Measurements from ENCODE around the gene RNF123.
A peak's percentile ranks its signal among the peaks of the same experiment; 100 is the strongest.

Gene RNF123

GRCh38 chr3:49659756-49660155 lies 29.6 kb upstream of the RNF123 start:
- DNase-seq: no peak

DNA sequence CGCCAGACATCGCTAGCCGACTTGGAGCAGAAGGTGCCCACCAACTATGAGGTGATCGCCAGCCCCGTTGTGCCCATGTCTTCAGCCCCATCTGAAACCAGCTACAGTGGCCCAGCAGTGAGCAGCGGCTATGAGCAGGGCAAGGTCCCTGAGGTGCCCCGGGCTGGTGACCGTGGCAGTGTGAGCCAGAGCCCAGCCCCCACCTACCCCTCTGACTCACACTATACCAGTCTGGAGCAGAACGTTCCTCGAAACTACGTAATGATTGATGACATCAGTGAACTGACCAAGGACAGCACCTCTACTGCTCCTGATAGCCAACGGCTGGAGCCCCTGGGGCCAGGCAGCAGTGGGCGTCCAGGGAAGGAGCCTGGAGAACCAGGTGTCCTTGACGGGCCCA lies 28.1 kb upstream of the RNF123 start:
- no peak for DNase-seq

DNA sequence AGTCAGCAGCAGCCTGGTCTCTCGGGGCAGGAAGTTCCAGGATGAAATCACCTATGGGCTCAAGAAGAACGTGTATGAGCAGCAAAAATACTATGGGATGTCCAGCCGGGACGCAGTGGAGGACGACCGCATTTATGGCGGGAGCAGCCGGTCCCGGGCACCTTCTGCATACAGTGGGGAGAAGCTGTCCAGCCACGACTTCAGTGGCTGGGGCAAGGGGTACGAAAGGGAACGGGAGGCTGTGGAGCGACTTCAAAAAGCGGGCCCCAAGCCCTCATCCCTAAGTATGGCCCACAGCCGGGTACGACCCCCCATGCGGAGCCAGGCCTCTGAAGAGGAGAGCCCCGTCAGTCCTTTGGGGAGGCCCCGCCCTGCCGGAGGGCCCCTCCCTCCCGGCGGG lies 27.3 kb upstream of the RNF123 start:
- no peak for DNase-seq

GRCh38 chr3:49662720-49663413 lies 26.5 kb upstream of the RNF123 start:
- no peak for DNase-seq

- DNase-seq: no peak
Measured at GRCh38 chr3:49663831-49664230, 25.5 kb upstream of the RNF123 start.

DNA sequence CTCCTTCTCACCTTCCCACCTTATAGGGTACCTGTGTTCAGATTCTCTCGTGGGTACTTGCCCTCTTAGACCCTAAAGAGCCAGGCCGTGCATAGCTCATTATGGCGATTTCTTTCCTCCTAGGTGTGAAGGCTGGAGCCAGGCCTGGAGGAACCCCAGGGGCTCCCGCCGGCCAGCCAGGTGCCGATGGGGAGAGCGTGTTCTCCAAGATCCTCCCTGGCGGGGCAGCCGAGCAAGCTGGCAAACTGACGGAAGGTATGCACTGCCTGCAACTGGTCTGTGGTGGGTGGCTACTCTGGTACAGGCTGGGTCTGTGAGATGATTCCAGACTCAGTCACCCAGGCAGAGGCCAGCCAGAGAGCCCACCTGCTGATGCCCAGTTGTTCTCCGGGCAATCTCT lies 25.1 kb upstream of the RNF123 start:
- no peak for DNase-seq

DNA sequence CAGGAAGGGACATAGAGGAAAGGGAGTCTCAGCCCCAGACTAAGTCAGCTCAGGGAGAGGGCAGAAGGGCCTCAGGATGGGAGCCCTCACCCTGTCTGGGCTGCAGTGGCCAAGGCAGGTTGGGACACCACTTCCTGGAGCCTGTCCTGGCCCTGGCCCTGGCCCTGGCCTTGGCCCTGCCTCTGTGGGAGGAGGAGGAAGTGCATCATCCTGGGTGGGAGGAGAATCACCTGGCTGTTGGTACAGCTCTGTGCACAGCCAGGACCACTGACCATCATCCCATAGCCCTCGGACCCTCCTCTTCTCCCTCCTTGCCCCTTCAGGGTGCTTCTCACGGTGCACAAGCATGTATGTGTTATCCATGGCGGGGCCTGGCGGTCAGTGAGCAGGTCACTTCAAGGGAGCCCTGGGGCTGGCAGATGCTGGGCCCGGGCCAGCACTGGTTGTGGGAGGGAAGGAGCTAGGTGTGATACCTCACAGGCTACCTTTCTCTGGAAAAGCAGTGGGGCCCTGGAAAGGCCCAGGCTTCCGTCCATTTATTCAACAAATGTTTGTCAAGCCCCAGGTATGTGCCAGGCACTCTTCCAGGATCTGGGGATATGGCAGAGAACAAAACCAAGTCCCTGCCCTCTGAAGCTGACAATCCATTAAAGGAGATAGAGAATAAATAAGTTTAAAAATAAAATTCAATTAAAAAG lies 23.4 kb upstream of the RNF123 start:
- DNase-seq: no peak

DNA sequence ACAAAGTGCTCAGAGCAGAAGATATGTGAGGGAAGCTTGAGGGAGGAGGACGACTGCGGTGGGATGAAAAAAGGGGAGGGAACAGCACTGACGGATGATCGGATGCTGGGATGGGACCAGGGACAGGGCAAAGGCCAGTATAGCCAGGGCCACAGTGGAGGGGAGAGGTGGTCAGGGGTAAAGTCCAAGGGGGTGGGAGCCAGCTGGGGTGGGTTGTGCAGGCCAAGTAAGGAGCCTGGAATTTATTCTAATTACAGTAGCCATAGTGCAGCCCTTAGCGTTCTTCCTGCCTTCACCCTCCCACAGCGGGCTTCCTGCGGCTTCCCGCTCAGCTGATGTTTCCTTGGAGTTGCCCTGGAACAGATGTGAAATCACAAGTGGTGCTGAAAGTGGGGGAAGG lies 22.8 kb upstream of the RNF123 start:
- no peak for DNase-seq

DNA sequence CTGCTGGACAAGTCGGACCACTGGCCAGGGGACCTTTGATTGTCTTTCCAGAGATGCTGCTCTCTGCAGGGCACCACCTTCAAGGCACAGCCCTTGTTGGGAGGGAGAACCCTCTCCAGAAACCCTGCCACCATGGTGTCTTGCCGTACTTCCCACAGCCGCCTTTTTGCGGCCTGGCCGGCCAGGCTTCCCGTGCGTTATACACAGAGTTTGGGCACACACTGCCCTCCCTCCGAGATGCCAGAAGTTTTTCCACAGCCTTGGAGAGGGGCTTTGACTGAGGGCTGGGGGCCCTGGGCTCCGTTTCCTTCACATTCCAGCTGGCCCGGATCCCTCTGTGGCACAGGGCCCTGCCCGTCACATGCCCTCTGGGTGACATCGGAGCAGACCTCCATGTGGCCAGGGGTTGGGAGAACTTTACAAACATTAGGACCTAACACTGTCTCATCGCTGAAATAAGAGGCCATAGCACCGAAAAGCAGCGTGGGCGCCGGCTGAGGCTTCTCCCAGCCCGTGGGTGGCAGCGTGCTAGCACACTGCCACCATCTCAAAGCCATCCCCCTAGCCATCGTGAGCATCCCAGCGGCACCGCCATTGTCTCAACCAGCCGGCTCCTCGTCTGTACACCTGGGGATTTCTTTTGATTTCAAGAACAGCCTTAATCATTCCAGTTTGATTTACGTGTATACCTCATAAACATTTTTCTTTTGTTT lies 21.5 kb upstream of the RNF123 start:
- DNase-seq: no peak

GRCh38 chr3:49668414-49668797 lies 21.0 kb upstream of the RNF123 start:
- DNase-seq: no peak

- no peak for DNase-seq
Measured at GRCh38 chr3:49668861-49669260, 20.5 kb upstream of the RNF123 start.

GRCh38 chr3:49669352-49669751 lies 20.0 kb upstream of the RNF123 start:
- DNase-seq: no peak

GRCh38 chr3:49670940-49671290 lies 18.4 kb upstream of the RNF123 start:
- no peak for DNase-seq

DNA sequence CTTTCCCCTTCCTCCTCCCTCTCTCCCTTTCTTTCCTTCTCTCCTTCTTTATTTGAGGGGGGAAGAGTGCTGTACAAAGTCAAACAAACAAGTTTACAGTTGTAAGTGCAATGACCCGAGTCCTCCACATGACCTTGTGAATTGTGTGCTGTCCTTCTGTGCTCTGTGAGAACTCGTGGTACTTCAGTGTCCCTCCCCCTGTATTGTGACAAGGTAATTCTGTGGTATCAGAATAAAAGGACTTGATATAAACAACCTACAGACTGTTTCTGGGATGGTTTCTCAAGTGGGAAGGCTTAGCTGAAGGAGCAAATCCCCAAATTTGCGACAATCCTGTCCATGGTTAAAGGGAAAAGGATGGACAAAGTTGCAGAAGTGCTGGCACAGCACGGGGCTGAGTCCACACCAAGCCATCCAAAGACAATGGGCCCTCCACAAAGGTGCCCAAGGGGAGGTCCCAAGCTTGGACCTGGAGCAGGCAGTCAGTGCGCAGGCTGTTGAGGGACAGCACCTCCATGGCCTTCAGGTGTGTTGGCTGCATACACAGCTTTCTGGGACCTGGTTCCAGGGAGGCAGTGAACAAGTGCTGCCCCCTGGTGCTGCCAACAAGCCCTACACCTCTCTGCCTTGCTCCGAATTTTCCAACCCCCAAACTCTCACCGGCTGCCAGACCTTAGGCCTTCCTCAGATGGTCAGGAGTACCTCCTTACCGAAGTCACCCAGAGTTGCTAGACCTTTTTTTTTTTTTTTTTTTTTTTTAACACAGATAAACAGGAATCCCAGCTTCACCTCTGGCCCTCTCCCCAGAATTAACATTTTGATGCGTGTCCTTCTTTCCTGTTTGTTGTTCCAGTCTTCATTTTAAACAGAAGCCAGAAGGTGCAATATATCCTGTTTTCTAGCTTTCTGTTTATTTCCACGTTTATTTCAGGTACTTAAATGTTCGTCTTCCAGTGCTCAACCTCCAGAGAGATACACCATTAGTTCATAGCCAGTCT lies 17.8 kb upstream of the RNF123 start:
- DNase-seq: peak; percentile 37

GRCh38 chr3:49673121-49673714 lies 16.1 kb upstream of the RNF123 start:
- DNase-seq: peak; percentile 61

- DNase-seq: peak; percentile 99
Measured at GRCh38 chr3:49673715-49674496, 15.5 kb upstream of the RNF123 start, which contains the start of gene APEH. Gene APEH (plus strand): TSS chr3:49674351. CDS start chr3:49674402, 51 bp downstream.

DNA sequence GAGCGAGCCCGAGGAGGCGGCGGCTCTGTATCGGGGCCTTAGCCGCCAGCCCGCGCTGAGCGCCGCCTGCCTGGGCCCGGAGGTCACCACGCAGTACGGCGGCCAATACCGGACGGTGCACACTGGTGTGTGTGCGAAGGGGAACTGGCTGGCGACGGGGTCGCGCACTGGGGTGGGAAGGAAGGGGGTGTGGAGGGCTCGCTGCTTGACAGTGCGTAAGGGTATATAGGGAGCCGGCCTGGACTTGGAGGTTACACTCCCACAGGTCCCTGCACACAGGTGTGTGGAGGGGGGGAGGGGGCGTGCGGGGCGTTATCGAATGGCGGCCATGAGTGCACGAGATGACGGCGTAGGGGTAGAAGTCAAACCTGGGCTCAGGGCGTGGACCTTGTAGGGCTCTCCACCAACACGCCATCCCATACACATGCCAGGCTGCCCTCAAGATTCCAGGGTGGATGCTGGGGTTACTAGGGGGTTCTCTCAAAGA lies 14.8 kb upstream of the RNF123 start:
- DNase-seq: no peak

DNA sequence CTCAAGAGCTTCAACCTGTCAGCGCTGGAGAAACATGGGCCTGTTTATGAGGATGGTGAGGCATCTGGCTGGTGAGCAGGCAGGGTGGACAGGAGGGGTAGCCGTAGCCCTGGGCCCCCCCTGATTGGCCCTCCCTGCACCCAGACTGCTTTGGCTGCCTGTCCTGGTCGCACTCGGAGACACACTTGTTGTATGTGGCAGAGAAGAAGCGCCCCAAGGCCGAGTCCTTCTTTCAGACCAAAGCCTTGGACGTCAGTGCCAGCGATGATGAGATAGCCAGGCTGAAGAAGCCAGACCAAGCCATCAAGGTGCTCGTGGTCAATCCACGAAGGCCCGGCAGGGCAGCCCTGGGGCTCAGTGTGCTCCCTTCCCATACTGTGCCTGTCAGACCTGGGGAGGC lies 13.4 kb upstream of the RNF123 start:
- DNase-seq: no peak

DNA sequence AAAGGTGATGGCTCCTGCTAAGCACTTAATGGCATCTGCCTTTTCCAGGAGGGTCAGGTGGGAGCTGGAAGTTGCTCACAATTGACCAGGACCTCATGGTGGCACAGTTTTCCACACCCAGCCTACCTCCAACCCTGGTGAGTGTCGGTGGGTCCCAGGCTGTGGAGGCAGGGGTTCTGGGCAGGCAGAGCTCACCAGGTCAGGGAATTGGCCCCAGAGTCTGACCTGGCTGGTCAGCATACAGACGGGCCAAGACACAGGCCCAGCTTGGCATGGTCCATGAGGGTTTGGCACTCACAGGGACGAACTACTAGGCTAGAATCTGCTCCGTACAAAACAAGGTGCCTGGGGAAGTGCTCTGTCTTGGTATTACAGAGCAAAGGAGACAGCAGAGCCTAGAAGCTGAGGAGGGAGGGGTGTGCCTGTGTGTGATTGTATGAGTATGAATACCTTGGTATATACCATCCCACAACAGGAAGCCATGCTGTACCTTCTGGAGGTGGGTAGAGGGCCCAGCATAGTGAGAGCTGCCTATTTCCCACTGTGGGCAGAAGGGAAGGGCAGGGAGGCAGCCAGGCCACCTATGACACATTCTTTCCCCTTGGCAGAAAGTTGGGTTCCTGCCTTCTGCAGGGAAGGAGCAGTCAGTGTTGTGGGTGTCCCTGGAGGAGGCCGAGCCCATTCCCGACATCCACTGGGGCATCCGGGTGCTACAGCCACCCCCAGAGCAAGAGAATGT lies 8.7 kb upstream of the RNF123 start:
- DNase-seq: no peak

DNA sequence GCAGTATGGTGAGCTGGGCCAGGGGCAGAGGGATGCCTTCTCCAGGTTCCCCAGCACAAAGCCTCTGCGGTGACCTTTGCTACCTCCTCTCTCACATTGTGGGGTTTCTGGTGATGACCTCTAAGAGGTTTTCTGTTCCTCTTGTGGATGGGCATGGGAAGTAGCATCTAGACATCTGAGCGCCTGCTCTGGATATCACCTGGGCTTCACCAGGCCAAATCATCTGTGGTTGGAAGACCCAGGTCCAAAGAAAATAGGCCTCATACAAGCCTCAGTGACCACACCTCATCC lies 8.2 kb upstream of the RNF123 start:
- DNase-seq: no peak

GRCh38 chr3:49681543-49681942 lies 7.8 kb upstream of the RNF123 start:
- DNase-seq: no peak
